K562 (cell line): ENCODE data around the gene SHH. TPM values are rescaled to one million over a fixed set of nuclear protein-coding genes. Genes with fewer than 3 reads are reported as not detected.

Experiments used
- ATAC-seq: fragments of 200-7000 bp; cut with Tn5 transposase; 3 replicates; pipeline ENCODE4 v1.9.1; 2020; ENCODE audit warnings: moderate library complexity
- BruUV-seq: library from RNA; stranded (reverse); fragments of 400-500 nt; replicated peaks from 2 replicates; lab custom pipeline; 2021; lab: Mats Ljungman, UMichigan
- CTCF ChIA-PET: fragments of 300-600 bp; formaldehyde crosslinking; extraction: SDS; loops from one replicate; lab custom pipeline; 2021; ENCODE audit warnings: low intra/inter-chr PET ratio; lab: Yijun Ruan, JAX
- POLR2A ChIA-PET: fragments of 300-600, 350-650 bp; sonication (Branson Sonifier 250); formaldehyde crosslinking; extraction: SDS; loops from one replicate; lab custom pipeline; 2021; ENCODE audit warnings: antibody characterized with exemption, inconsistent platforms; lab: Yijun Ruan, JAX
- DNase-seq, 4 experiments: peaks; one replicate each; pipeline versions ENCODE4 v3.0.0 to v3.0.0-alpha.2; 2011 to 2018; ENCODE audit warnings: low spot score in 3 of 4, mixed read lengths in 3 of 4; ENCODE audit errors: extremely low read depth in 1 of 4
- FAIRE-seq: peaks from 2 replicates; lab custom pipeline; 2011; peaks lifted over from hg19 to GRCh38; lab: Jason Lieb, UNC
- H2AFZ ChIP-seq: 2 replicates; pipeline ENCODE4 v1.6.0; 2011; ENCODE audit warnings: low read depth, low read length, control low read depth, inconsistent platforms
- H3K27ac ChIP-seq: fragments of 200-600 bp; 3 replicates; pipeline ENCODE4 v1.8.0; 2011; ENCODE audit warnings: low read depth, mild to moderate bottlenecking, control low read depth, inconsistent platforms, low read length, moderate library complexity, mixed read lengths; ENCODE audit errors: extremely low read depth
- H3K27me3 ChIP-seq, 2 experiments: fragments of 300-600 bp in 1 of 2; 2 replicates in 1 of 2; 3 replicates in 1 of 2; pipeline versions ENCODE4 v1.6.0 to v1.8.0; 2011; ENCODE audit warnings: inconsistent platforms in 2 of 2, low read length in 2 of 2, mild to moderate bottlenecking in 1 of 2, mixed read lengths in 1 of 2, moderate library complexity in 1 of 2; ENCODE audit not compliant: control insufficient read depth in 2 of 2, insufficient read depth in 2 of 2
- H3K36me3 ChIP-seq: fragments of 300-600 bp; 3 replicates; pipeline ENCODE4 v1.8.0; 2011; ENCODE audit warnings: mild to moderate bottlenecking, low read length, inconsistent platforms; ENCODE audit not compliant: control insufficient read depth, insufficient read depth
- H3K4me1 ChIP-seq, 2 experiments: fragments of 200-600 bp in 1 of 2; replicated peaks in 1 of 2; 2 replicates in 1 of 2; 3 replicates in 1 of 2; pipeline versions ENCODE4 v1.5.1 to v1.8.0; 2011; ENCODE audit warnings: inconsistent platforms in 2 of 2, low read length in 2 of 2, mild to moderate bottlenecking in 1 of 2, mixed read lengths in 1 of 2, moderate library complexity in 1 of 2; ENCODE audit not compliant: control insufficient read depth in 2 of 2, insufficient read depth in 2 of 2
- H3K4me2 ChIP-seq: 2 replicates; pipeline ENCODE4 v1.6.1; 2011; ENCODE audit warnings: low read length, control low read depth, inconsistent platforms, mixed read lengths; ENCODE audit not compliant: insufficient read depth
- H3K4me3 ChIP-seq: fragments of 200-600 bp; sonication (generic), shearing (Covaris generic); 2 replicates; pipeline ENCODE4 v1.5.1; 2016; ENCODE audit warnings: control low read depth, inconsistent platforms
- H3K79me2 ChIP-seq: fragments of 200-600 bp; 3 replicates; pipeline ENCODE4 v1.8.0; 2011; ENCODE audit warnings: low read length, inconsistent platforms; ENCODE audit not compliant: control insufficient read depth, insufficient read depth
- H3K9ac ChIP-seq, 2 experiments: 2 replicates each; pipeline versions ENCODE4 v1.6.0 to v1.6.1; 2011; ENCODE audit warnings: low read depth in 2 of 2, low read length in 2 of 2, control low read depth in 1 of 2, inconsistent platforms in 1 of 2, mild to moderate bottlenecking in 1 of 2, mixed read lengths in 1 of 2; ENCODE audit not compliant: insufficient read depth in 1 of 2
- H3K9me1 ChIP-seq: one replicate; pipeline ENCODE4 v1.6.0; 2011; ENCODE audit warnings: inconsistent platforms, mild to moderate bottlenecking, low read length, moderate library complexity; ENCODE audit not compliant: control insufficient read depth, insufficient read depth
- H3K9me3 ChIP-seq: replicated peaks from 2 replicates; pipeline ENCODE4 v1.5.1; 2011; ENCODE audit warnings: low read depth, low read length, inconsistent platforms; ENCODE audit not compliant: control insufficient read depth, insufficient read depth
- H4K20me1 ChIP-seq: replicated peaks from 2 replicates; pipeline ENCODE4 v1.6.1; 2011; ENCODE audit warnings: low read length, inconsistent platforms, mixed read lengths; ENCODE audit not compliant: control insufficient read depth, insufficient read depth
- ATF2 ChIP-seq: sonication (generic); formaldehyde crosslinking; IDR thresholded peaks from 2 replicates; pipeline ENCODE4 v1.8.1; 2022; ENCODE audit warnings: missing genetic modification reagents
- CEBPG ChIP-seq, 3 experiments: fragments of 200-800 bp in 1 of 3; sonication (Bioruptor generic) in 1 of 3; sonication (generic) in 1 of 3; formaldehyde crosslinking in 1 of 3; IDR thresholded peaks in 2 of 3; conservative IDR thresholded peaks in 1 of 3; 2 replicates each; pipeline versions ENCODE4 v1.6.1 to v1.8.0; 2016 to 2022; ENCODE audit warnings: missing compliant biosample characterization in 2 of 3, missing genetic modification characterization in 2 of 3, mild to moderate bottlenecking in 1 of 3, missing genetic modification reagents in 1 of 3
- HEY1 ChIP-seq: fragments of 250-450 bp; sonication (Bioruptor Pico); IDR thresholded peaks from 2 replicates; pipeline ENCODE4 v1.5.0; 2020; ENCODE audit warnings: mild to moderate bottlenecking, moderate library complexity, borderline replicate concordance
- MCM2 ChIP-seq: fragments of 450-650 bp; IDR thresholded peaks from 2 replicates; pipeline ENCODE4 v1.6.1; 2017; ENCODE audit warnings: low read depth, mild to moderate bottlenecking
- RBFOX2 ChIP-seq: fragments of 200-400 bp; formaldehyde crosslinking; IDR thresholded peaks from 2 replicates; pipeline ENCODE4 v1.6.1; 2017; ENCODE audit warnings: low read depth, mild to moderate bottlenecking, low read length, moderate library complexity
- SRSF1 ChIP-seq: fragments of 200-400 bp; formaldehyde crosslinking; IDR thresholded peaks from 2 replicates; pipeline ENCODE4 v1.6.1; 2017; ENCODE audit warnings: mild to moderate bottlenecking, low read depth, low read length, moderate library complexity
- TEAD2 ChIP-seq: fragments of 450-650 bp; IDR thresholded peaks from 2 replicates; pipeline ENCODE4 v1.6.1; 2016; ENCODE audit warnings: missing genetic modification characterization, control low read depth, missing compliant biosample characterization
- WGBS: fragments of 100-300 bp; shearing (Covaris generic); methylation state at CpG from one replicate; pipeline ENCODE4 v1.1.6; 2016; ENCODE audit warnings: low coverage, mixed read lengths; ENCODE audit not compliant: insufficient coverage; ENCODE audit errors: missing lambda C conversion rate; 5-methylcytosine and 5-hydroxymethylcytosine counted together
- in situ Hi-C: fragments of 300-500 bp; cut with MboI; formaldehyde crosslinking; loops from 4 replicates; pipeline ENCODE4 v1.15.0; 2018; ENCODE audit warnings: inconsistent platforms, mixed read lengths
- intact Hi-C: fragments of 100-400 bp; cut with micrococcal nuclease; formaldehyde crosslinking; loops from 2 replicates; pipeline ENCODE4 v1.14.2; 2022
- polyA plus RNA-seq, 8 experiments: library from polyadenylated mRNA; depleted of rRNA in 4 of 8; stranded (reverse) in 5 of 8; unstranded in 3 of 8; fragments of >200 nt; fragmentation: Nextera tagmentation in 2 of 8; fragmentation: Illumina TruSeq in 1 of 8; extraction: Ambion mirVana in 2 of 8; extraction: Trizol in 1 of 8; gene quantifications; 2 replicates each; pipeline versions ENCODE4 v1.2.1 to v1.2.3, GENCODE V29; 2011 to 2014; ENCODE audit warnings: inconsistent platforms in 1 of 8, missing spikeins in 1 of 8
- total RNA-seq, 7 experiments: library from RNA; depleted of rRNA in 6 of 7; stranded (reverse); fragments of >200 nt in 6 of 7; fragmentation: Illumina TruSeq in 2 of 7; extraction: Trizol in 2 of 7; gene quantifications; 2 replicates each; pipeline versions ENCODE4 v1.2.1 to v1.2.3, GENCODE V29; 2011 to 2021; ENCODE audit warnings: low replicate concordance in 1 of 7

SHH gene
- total and polyA plus RNA-seq, 9 of the 15 experiments (the other 6 are each of a cell fraction or from before 2014, with no cell fraction given): 0.09 TPM; not detected in 8

DNA sequence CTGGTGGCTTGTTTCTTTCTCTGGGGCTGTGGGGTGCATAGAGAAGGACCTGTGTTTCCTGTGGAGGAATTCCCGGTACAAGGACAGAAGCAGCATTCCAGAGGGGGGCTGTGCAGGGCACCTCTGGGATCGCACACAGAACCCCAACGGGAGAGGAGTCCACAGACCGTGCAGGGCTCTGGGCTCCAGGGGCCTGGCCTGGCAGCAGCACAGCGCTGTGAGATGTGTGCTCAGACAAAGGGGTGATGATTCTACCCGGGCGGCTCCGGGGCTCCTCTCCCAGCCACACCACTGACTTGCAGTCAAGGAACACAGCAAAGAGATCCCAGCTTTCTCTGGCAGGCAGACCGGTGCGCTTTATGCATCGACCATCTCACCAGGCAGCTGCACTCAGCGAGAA lies 6.9 kb upstream of the SHH start:
- no peaks in the 10 kb centered on the region for H3K79me2 ChIP-seq
- H3K9me3 ChIP-seq: no peaks in the 10 kb centered on the region
- ATAC-seq: no peak
- peaks cover 49 to 87% of the 10 kb centered on the region in 2 experiments for H3K27me3 ChIP-seq
- H3K4me3 ChIP-seq: no peak overlapping the region
- CTCF ChIA-PET: no interaction called here
- H3K4me1 ChIP-seq: peaks cover 0 to 7% of the 10 kb centered on the region in 2 experiments; a peak in 1 of 5 replicates
- H4K20me1 ChIP-seq: peaks cover 6% of the 10 kb centered on the region; the same call in 1 of the 2 replicates
- in situ Hi-C loops: loop anchor here (10.0 kb wide), 2 partner anchors 656 to 996 kb away; no protein-coding TSS in a partner anchor
- H3K27ac ChIP-seq: no peak overlapping the region
- H2AFZ ChIP-seq: no peak overlapping the region
- TF ChIP-seq RBFOX2 (no peak), TEAD2 (tag) (no peak), HEY1 (CRISPR knock-in tag) (no peak), SRSF1 (no peak), MCM2 (no peak), ATF2 (CRISPR knock-in tag) (no peak), CEBPG (CRISPR knock-in tag; IDR thresholded peaks at IDR 0.05) (no peak), CEBPG (tag; conservative IDR thresholded peaks at IDR 0.05 in 1 of 2, IDR thresholded peaks at IDR 0.05 in 1 of 2) (no peak)
- TF ChIP-seq, all 486 proteins: peak for 0
- Histone ChIP-seq H3K36me3 (no peaks in the 10 kb centered on the region), H3K4me2 (no peak overlapping the region), H3K9me1 (no peaks in the 10 kb centered on the region), H3K9ac (no peak overlapping the region)
- POLR2A ChIA-PET: interaction anchor here (0.9 kb wide), 1 partner anchor 11 kb away, joined by 3 read pairs; no protein-coding TSS in a partner anchor
- DNase-seq (no peak), FAIRE-seq (no peak)
- intact Hi-C loops: loop anchor here (5.0 kb wide), 1 partner anchor 653 kb away; no protein-coding TSS in a partner anchor
- no TSS peak for BruUV-seq
- 1% methylated on average over 12 of the region's 12 CpGs for WGBS
